ENCODE data around the gene EXOSC2.

DNA sequence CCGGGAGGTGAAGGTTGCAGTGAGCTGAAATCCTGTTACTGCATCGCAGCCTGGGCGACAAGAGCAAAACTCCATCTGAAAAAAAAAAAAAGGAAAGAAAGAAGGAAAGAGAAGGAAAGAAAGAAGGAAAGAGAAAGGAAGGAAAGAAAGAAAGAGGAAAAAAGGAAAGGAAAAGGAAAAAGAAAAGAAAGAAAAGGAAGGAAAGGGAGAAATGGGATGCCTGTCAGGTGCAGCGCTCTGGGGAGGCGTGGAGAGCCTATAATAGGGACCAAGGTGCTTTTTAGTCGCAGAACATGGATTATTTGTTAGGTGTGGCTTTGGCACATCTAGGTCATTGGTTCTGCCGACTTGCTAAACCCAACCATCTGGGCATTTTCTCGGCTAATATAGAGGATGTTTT lies 17.9 kb downstream of the EXOSC2 start:
- TF ChIP-seq, protein P1, sequence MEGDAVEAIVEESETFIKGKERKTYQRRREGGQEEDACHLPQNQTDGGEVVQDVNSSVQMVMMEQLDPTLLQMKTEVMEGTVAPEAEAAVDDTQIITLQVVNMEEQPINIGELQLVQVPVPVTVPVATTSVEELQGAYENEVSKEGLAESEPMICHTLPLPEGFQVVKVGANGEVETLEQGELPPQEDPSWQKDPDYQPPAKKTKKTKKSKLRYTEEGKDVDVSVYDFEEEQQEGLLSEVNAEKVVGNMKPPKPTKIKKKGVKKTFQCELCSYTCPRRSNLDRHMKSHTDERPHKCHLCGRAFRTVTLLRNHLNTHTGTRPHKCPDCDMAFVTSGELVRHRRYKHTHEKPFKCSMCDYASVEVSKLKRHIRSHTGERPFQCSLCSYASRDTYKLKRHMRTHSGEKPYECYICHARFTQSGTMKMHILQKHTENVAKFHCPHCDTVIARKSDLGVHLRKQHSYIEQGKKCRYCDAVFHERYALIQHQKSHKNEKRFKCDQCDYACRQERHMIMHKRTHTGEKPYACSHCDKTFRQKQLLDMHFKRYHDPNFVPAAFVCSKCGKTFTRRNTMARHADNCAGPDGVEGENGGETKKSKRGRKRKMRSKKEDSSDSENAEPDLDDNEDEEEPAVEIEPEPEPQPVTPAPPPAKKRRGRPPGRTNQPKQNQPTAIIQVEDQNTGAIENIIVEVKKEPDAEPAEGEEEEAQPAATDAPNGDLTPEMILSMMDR (conservative IDR thresholded peaks at IDR 0.05; ENCODE audit: low read depth in 2 of 2) = no peak
- no peak for TF ChIP-seq EZH2phosphoT487 (IDR thresholded peaks at IDR 0.05; ENCODE audit: unreplicated experiment)
- no peak for TF ChIP-seq POLR2AphosphoS5 (IDR thresholded peaks at IDR 0.05; ENCODE audit: low read depth)
- TF ChIP-seq CREB1 (CRISPR knock-in tag; IDR thresholded peaks at IDR 0.05; ENCODE audit: low read depth) = no peak
- TF ChIP-seq EZH2 (IDR thresholded peaks at IDR 0.05; ENCODE audit: low read depth, unreplicated experiment) = no peak
- TF ChIP-seq, protein P2, sequence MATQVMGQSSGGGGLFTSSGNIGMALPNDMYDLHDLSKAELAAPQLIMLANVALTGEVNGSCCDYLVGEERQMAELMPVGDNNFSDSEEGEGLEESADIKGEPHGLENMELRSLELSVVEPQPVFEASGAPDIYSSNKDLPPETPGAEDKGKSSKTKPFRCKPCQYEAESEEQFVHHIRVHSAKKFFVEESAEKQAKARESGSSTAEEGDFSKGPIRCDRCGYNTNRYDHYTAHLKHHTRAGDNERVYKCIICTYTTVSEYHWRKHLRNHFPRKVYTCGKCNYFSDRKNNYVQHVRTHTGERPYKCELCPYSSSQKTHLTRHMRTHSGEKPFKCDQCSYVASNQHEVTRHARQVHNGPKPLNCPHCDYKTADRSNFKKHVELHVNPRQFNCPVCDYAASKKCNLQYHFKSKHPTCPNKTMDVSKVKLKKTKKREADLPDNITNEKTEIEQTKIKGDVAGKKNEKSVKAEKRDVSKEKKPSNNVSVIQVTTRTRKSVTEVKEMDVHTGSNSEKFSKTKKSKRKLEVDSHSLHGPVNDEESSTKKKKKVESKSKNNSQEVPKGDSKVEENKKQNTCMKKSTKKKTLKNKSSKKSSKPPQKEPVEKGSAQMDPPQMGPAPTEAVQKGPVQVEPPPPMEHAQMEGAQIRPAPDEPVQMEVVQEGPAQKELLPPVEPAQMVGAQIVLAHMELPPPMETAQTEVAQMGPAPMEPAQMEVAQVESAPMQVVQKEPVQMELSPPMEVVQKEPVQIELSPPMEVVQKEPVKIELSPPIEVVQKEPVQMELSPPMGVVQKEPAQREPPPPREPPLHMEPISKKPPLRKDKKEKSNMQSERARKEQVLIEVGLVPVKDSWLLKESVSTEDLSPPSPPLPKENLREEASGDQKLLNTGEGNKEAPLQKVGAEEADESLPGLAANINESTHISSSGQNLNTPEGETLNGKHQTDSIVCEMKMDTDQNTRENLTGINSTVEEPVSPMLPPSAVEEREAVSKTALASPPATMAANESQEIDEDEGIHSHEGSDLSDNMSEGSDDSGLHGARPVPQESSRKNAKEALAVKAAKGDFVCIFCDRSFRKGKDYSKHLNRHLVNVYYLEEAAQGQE (IDR thresholded peaks at IDR 0.05; ENCODE audit: unreplicated experiment) = no peak
- no peak for TF ChIP-seq JUNB (IDR thresholded peaks at IDR 0.05; ENCODE audit: unreplicated experiment)

All from GM23338 (cell line).